Thoracic aorta (tissue), 2 donors: ENCODE measurements around the gene CLK3. TPM values are rescaled to one million over a fixed set of nuclear protein-coding genes. Genes with fewer than 3 reads are reported as not detected.
A peak's percentile ranks its signal among the peaks of the same experiment; 100 is the strongest.
"Not testable (repeated sequence)": the region's sequence is repeated elsewhere in the genome, so short reads cannot be mapped to it uniquely, and the experiment has no call there.

Experiments
- ATAC-seq: fragments of 150-250 bp; one replicate; pipeline ENCODE4 v1.8.0; 2017; ENCODE audit warnings: low read depth; ENCODE audit not compliant: insufficient number of reproducible peaks, low FRiP score
- DNase-seq: peaks from one replicate; pipeline ENCODE4 v3.0.0-alpha.2; 2020; ENCODE audit warnings: low spot score
- H3K27ac ChIP-seq, 2 donors: fragments of 200-600 bp; sonication (generic); 1 replicate in 1 of 2; 2 replicates in 1 of 2; pipeline ENCODE4 v1.5.1; 2016; ENCODE audit warnings: mild to moderate bottlenecking in 2 of 2, moderate library complexity in 2 of 2
- H3K27me3 ChIP-seq: fragments of 200-600 bp; sonication (generic); replicated peaks from 2 replicates; pipeline ENCODE4 v1.6.0; 2016; ENCODE audit warnings: mild to moderate bottlenecking; ENCODE audit not compliant: insufficient read depth
- H3K36me3 ChIP-seq: fragments of 200-600 bp; sonication (generic); one replicate; pipeline ENCODE4 v1.5.1; 2016
- H3K4me1 ChIP-seq, 2 donors: fragments of 200-600 bp; sonication (generic); 1 replicate in 1 of 2; 2 replicates in 1 of 2; pipeline versions ENCODE4 v1.5.1 to v1.6.0; 2016; ENCODE audit warnings: low read depth in 2 of 2, mild to moderate bottlenecking in 1 of 2; ENCODE audit not compliant: control insufficient read depth in 1 of 2
- H3K4me3 ChIP-seq: fragments of 200-600 bp; sonication (generic); 2 replicates; pipeline ENCODE4 v1.5.1; 2016; ENCODE audit warnings: mild to moderate bottlenecking
- H3K9me3 ChIP-seq: fragments of 200-600 bp; sonication (generic); 2 replicates; pipeline ENCODE4 v1.5.1; 2016
- total RNA-seq, 2 donors: library from RNA; depleted of rRNA; stranded (reverse); fragments of >200 nt; gene quantifications; one replicate each; pipeline versions ENCODE4 v1.1.0 to v1.2.3, GENCODE V29; 2016
- TF ChIP-seq, protein P1 (sequence below): fragments of 200-600 bp; sonication (generic); IDR thresholded peaks from one replicate; pipeline ENCODE4 v1.5.1; 2019; ENCODE audit warnings: antibody characterized with exemption

CLK3 gene
- total RNA-seq, 2 donors from 2014 or later, result 114 to 156 TPM

DNA sequence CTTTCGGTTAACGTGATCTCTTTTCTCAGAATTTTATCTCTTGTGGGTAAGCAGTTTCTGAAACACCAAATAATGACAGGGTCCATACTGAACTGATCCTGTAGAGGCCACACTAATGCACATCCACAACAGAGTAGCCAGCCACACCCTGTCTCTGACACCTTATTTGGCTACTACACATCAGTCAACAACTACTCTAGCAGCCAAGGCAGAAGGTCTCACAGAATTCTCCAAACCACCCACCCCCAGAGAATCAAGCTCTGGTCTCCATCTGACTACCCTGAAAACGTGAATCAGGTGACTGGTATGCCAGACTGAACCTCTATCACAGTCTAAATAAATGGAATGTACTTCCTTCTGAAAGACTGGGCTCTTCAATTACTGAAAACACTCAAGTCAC is 42.2 kb downstream of the CLK3 start:
- no peak for DNase-seq
- Histone ChIP-seq H3K27me3 (no peaks in the 10 kb centered on the region), H3K27ac (no peak overlapping the region), H3K36me3 (peaks cover 3% of the 10 kb centered on the region), H3K9me3 (no peaks in the 10 kb centered on the region), H3K4me1 (peaks cover 4 to 28% of the 10 kb centered on the region in 2 donors), H3K4me3 (no peak overlapping the region)
- ATAC-seq, result no peak
- TF ChIP-seq, protein P1, sequence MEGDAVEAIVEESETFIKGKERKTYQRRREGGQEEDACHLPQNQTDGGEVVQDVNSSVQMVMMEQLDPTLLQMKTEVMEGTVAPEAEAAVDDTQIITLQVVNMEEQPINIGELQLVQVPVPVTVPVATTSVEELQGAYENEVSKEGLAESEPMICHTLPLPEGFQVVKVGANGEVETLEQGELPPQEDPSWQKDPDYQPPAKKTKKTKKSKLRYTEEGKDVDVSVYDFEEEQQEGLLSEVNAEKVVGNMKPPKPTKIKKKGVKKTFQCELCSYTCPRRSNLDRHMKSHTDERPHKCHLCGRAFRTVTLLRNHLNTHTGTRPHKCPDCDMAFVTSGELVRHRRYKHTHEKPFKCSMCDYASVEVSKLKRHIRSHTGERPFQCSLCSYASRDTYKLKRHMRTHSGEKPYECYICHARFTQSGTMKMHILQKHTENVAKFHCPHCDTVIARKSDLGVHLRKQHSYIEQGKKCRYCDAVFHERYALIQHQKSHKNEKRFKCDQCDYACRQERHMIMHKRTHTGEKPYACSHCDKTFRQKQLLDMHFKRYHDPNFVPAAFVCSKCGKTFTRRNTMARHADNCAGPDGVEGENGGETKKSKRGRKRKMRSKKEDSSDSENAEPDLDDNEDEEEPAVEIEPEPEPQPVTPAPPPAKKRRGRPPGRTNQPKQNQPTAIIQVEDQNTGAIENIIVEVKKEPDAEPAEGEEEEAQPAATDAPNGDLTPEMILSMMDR, result no peak

DNA sequence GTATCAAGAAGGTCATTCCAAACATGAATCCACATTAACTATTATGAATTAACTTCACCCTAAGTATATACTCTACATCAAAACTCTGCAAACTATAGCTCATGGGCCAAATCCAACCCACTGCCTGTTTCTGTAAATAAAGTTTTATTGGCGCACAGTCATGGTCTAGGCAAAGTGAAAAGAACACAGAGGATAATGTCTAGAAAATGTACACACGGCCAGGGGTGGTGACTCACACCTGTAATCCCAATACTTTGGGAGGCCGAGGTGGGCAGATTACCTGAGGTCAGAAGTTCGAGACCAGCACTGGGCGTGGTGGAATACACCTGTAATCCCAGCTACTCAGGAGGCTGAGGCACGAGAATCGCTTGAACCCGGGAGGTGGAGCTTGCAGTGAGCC is 45.6 kb downstream of the CLK3 start:
- H3K4me1 ChIP-seq, result peaks cover 14 to 34% of the 10 kb centered on the region in 2 donors
- H3K9me3 ChIP-seq, H3K27me3 ChIP-seq, ATAC-seq, DNase-seq, H3K4me3 ChIP-seq, H3K27ac ChIP-seq, H3K36me3 ChIP-seq: not testable (repeated sequence)

- no peak for DNase-seq
- Histone ChIP-seq H3K27ac (no peak overlapping the region), H3K9me3 (no peaks in the 10 kb centered on the region), H3K4me3 (no peak overlapping the region), H3K4me1 (peaks cover 14 to 34% of the 10 kb centered on the region in 2 donors), H3K27me3 (no peaks in the 10 kb centered on the region), H3K36me3 (peaks cover 3% of the 10 kb centered on the region)
- TF ChIP-seq, protein P1, result no peak
- no peak for ATAC-seq
Measured at GRCh38 chr15:74662064-74662860, 46.6 kb downstream of the CLK3 start.

DNA sequence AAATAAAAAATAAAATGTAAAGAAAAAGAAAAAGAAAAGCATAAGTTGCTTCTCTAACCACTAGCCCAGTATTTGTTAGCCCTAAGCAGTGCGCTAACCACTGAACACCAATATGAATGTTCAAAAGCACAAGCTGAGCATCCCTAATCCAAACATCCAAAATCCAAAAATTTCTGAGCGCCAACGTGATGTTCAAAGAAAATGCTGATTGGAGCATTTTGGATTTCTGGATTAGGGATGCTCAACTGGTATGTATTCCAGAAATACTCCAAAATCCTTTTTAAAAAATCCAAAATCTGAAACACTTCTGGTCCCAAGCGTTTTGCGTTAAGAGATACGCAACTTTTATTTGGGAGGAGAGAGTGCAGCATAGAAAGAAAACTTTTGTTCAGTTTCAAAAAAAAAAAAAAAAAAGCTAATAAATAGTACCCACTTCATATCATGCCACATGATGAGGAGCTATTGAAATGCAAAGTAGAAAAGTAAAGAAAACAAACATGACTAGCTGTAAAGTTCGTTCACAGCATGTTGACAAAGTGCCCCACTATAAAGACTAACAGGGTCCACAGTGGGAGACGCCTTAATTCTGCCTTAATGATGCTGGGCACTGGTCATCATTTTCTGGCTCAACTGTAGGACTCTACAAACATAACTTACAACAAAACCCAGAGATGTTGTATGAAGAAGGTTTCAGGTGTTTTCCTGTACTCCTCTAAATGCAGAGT is 47.8 kb downstream of the CLK3 start:
- DNase-seq (no peak), ATAC-seq (no peak)
- Histone ChIP-seq H3K27me3 (no peaks in the 10 kb centered on the region), H3K4me3 (no peak overlapping the region), H3K36me3 (peaks cover 3% of the 10 kb centered on the region), H3K27ac (peak overlapping the region; percentile 34 to 39), H3K4me1 (peaks cover 14 to 34% of the 10 kb centered on the region in 2 donors), H3K9me3 (no peaks in the 10 kb centered on the region)
- TF ChIP-seq, protein P1, result no peak

GRCh38 chr15:74664028-74664616 is 48.5 kb downstream of the CLK3 start:
- H3K27ac ChIP-seq, result peak overlapping the region; percentile 34 to 39
- DNase-seq, result no peak
- H3K9me3 ChIP-seq, result no peaks in the 10 kb centered on the region
- TF ChIP-seq, protein P1, result no peak
- H3K4me3 ChIP-seq, result no peak overlapping the region
- H3K36me3 ChIP-seq, result peaks cover 3% of the 10 kb centered on the region
- peaks cover 14 to 34% of the 10 kb centered on the region in 2 donors for H3K4me1 ChIP-seq
- no peak for ATAC-seq
- no peaks in the 10 kb centered on the region for H3K27me3 ChIP-seq
